ENCODE results near the gene ELP2.

ELP2 gene

GRCh38 chr18:36120297-36120696 lies 9.4 kb upstream of the ELP2 start:
- no peak for DNase-seq (ENCODE audit: low spot score)
- ChIA-PET CTCF (interaction anchor here (0.6 kb wide), 1 partner anchor 688 kb away, joined by 3 read pairs; no protein-coding TSS in a partner anchor), POLR2A (ENCODE audit: low non-redundant PET) (no interaction called here)
- no peak overlapping the region for H3K27ac ChIP-seq
- TF ChIP-seq, protein P1, sequence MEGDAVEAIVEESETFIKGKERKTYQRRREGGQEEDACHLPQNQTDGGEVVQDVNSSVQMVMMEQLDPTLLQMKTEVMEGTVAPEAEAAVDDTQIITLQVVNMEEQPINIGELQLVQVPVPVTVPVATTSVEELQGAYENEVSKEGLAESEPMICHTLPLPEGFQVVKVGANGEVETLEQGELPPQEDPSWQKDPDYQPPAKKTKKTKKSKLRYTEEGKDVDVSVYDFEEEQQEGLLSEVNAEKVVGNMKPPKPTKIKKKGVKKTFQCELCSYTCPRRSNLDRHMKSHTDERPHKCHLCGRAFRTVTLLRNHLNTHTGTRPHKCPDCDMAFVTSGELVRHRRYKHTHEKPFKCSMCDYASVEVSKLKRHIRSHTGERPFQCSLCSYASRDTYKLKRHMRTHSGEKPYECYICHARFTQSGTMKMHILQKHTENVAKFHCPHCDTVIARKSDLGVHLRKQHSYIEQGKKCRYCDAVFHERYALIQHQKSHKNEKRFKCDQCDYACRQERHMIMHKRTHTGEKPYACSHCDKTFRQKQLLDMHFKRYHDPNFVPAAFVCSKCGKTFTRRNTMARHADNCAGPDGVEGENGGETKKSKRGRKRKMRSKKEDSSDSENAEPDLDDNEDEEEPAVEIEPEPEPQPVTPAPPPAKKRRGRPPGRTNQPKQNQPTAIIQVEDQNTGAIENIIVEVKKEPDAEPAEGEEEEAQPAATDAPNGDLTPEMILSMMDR (conservative IDR thresholded peaks at IDR 0.05; ENCODE audit: low read depth): no peak

DNA sequence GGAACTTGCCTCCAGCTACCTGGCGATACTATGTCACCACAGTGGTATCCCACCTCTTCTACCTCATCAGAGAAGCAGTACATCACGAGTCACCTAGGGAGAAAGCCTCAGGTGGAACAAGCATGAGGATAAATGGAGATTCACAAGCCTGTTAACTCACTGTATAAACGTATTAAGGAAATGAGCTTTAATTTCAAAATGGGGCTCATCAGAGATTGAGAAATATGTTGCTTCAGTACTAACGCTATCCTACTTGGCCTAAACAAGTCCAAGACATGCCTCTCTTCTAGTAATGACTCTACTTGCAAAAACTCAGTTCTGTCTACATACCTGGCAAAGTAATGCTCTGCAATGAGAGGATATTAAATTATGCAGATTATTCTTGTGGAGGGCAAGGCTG lies 4.9 kb upstream of the ELP2 start:
- no peak overlapping the region for H3K27ac ChIP-seq
- DNase-seq (ENCODE audit: low spot score): no peak
- TF ChIP-seq, protein P1 (conservative IDR thresholded peaks at IDR 0.05; ENCODE audit: low read depth): no peak
- CTCF ChIA-PET: interaction anchor here (0.5 to 0.6 kb wide), 2 partner anchors 18 to 150 kb away, joined by 3 read pairs; no protein-coding TSS in a partner anchor
- POLR2A ChIA-PET (ENCODE audit: low non-redundant PET): no interaction called here

GRCh38 chr18:36126668-36127067 lies 3.0 kb upstream of the ELP2 start:
- ChIA-PET CTCF (no interaction called here), POLR2A (ENCODE audit: low non-redundant PET) (no interaction called here)
- DNase-seq (ENCODE audit: low spot score): no peak
- H3K27ac ChIP-seq: no peak overlapping the region
- TF ChIP-seq, protein P1 (conservative IDR thresholded peaks at IDR 0.05; ENCODE audit: low read depth): no peak

GRCh38 chr18:36127836-36128529 lies 1.7 kb upstream of the ELP2 start:
- TF ChIP-seq, protein P1 (conservative IDR thresholded peaks at IDR 0.05; ENCODE audit: low read depth): no peak
- H3K27ac ChIP-seq: peak overlapping the region; percentile 93
- ChIA-PET CTCF (no interaction called here), POLR2A (ENCODE audit: low non-redundant PET) (interaction anchor here (0.7 kb wide), 1 partner anchor 276 kb away, joined by 4 read pairs; no protein-coding TSS in a partner anchor)
- peak; percentile 0 for DNase-seq (ENCODE audit: low spot score)

GRCh38 chr18:36128530-36128870 lies 1.2 kb upstream of the ELP2 start:
- peak overlapping the region; percentile 93 for H3K27ac ChIP-seq
- DNase-seq (ENCODE audit: low spot score): peak; percentile 4
- ChIA-PET CTCF (no interaction called here), POLR2A (ENCODE audit: low non-redundant PET) (no interaction called here)
- TF ChIP-seq, protein P1 (conservative IDR thresholded peaks at IDR 0.05; ENCODE audit: low read depth): no peak

GRCh38 chr18:36128907-36129299 lies 796 bp upstream of the ELP2 start:
- ChIA-PET CTCF (interaction anchor here (0.7 kb wide), 1 partner anchor 22 kb away, joined by 6 read pairs; no protein-coding TSS in a partner anchor), POLR2A (ENCODE audit: low non-redundant PET) (no interaction called here)
- TF ChIP-seq, protein P1 (conservative IDR thresholded peaks at IDR 0.05; ENCODE audit: low read depth): no peak
- peak overlapping the region; percentile 93 for H3K27ac ChIP-seq
- peak; percentile 8 for DNase-seq (ENCODE audit: low spot score)

Data from RWPE1 (cell line).